Duodenal mucosa (tissue), 2 donors: ENCODE results near the gene TSPAN13.

Experiments
- H3K27ac ChIP-seq: one replicate; pipeline ENCODE4 v1.7.0; 2013; ENCODE audit warnings: low read depth, low read length
- H3K27me3 ChIP-seq, 2 donors: one replicate each; pipeline ENCODE4 v1.7.0; 2013; ENCODE audit warnings: low read length in 2 of 2, control low read depth in 1 of 2; ENCODE audit not compliant: insufficient read depth in 2 of 2, control insufficient read depth in 1 of 2
- H3K36me3 ChIP-seq, 2 donors: one replicate each; pipeline ENCODE4 v1.7.0; 2013; ENCODE audit warnings: low read length in 2 of 2, control low read depth in 1 of 2; ENCODE audit not compliant: insufficient read depth in 2 of 2, control insufficient read depth in 1 of 2
- H3K4me1 ChIP-seq, 2 donors: one replicate each; pipeline ENCODE4 v1.7.0; 2013; ENCODE audit warnings: low read length in 2 of 2, control low read depth in 1 of 2; ENCODE audit not compliant: insufficient read depth in 2 of 2, control insufficient read depth in 1 of 2
- H3K4me3 ChIP-seq, 2 donors: one replicate each; pipeline ENCODE4 v1.7.0; 2013; ENCODE audit warnings: low read length in 2 of 2, low read depth in 1 of 2
- H3K9ac ChIP-seq, 2 donors: one replicate each; pipeline ENCODE4 v1.7.0; 2013; ENCODE audit warnings: low read length in 2 of 2, low read depth in 1 of 2
- H3K9me3 ChIP-seq, 2 donors: one replicate each; pipeline ENCODE4 v1.7.0; 2013; ENCODE audit warnings: low read length in 2 of 2, control low read depth in 1 of 2; ENCODE audit not compliant: control insufficient read depth in 1 of 2

The TSPAN13 gene

DNA sequence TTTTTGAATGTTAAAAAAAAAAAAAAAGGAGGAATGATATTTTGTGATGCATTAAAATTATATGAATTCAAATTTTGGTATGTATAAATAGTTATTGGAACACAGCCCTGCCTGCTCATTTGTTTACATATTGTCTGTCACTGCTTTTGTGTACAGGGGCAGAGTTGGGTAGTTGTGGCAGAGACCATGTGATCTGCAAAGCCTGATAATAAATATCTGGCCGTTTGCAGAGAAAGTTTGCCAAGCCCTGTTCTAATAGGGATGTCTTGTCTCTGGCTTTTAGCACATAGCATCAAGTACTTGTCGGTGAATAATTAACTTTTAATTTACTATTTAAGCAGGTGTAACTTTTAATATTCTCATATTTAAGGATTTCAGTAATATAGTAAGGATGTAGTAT, 19.8 kb downstream of the TSPAN13 start:
- Histone ChIP-seq H3K9ac (no peak overlapping the region), H3K9me3 (no peaks in the 10 kb centered on the region)

GRCh38 chr7:16773884-16774283, 20.3 kb downstream of the TSPAN13 start:
- H3K36me3 ChIP-seq = no peaks in the 10 kb centered on the region
- no peak overlapping the region for H3K4me3 ChIP-seq
- peaks cover 0 to 7% of the 10 kb centered on the region in 2 donors for H3K4me1 ChIP-seq
- no peak overlapping the region for H3K9ac ChIP-seq
- H3K27me3 ChIP-seq = no peaks in the 10 kb centered on the region
- H3K9me3 ChIP-seq = no peaks in the 10 kb centered on the region
- no peak overlapping the region for H3K27ac ChIP-seq

More for the DNA sequence above, 19.8 kb downstream of the TSPAN13 start:
- Histone ChIP-seq H3K27me3 (no peaks in the 10 kb centered on the region), H3K36me3 (no peaks in the 10 kb centered on the region), H3K4me1 (peaks cover 0 to 7% of the 10 kb centered on the region in 2 donors), H3K27ac (no peak overlapping the region), H3K4me3 (no peak overlapping the region)

GRCh38 chr7:16774294-16774693, 20.7 kb downstream of the TSPAN13 start:
- Histone ChIP-seq H3K27me3 (no peaks in the 10 kb centered on the region), H3K27ac (no peak overlapping the region), H3K4me3 (no peak overlapping the region), H3K36me3 (no peaks in the 10 kb centered on the region), H3K9me3 (no peaks in the 10 kb centered on the region), H3K4me1 (peaks cover 0 to 7% of the 10 kb centered on the region in 2 donors), H3K9ac (no peak overlapping the region)

- Histone ChIP-seq H3K4me1 (peaks cover 0 to 7% of the 10 kb centered on the region in 2 donors), H3K36me3 (no peaks in the 10 kb centered on the region), H3K27me3 (no peaks in the 10 kb centered on the region), H3K9me3 (no peaks in the 10 kb centered on the region), H3K9ac (no peak overlapping the region), H3K27ac (no peak overlapping the region), H3K4me3 (no peak overlapping the region)
Measured at GRCh38 chr7:16774986-16775385, 21.4 kb downstream of the TSPAN13 start.

GRCh38 chr7:16776053-16776452, 22.5 kb downstream of the TSPAN13 start:
- H3K36me3 ChIP-seq = peaks cover 0 to 5% of the 10 kb centered on the region in 2 donors

DNA sequence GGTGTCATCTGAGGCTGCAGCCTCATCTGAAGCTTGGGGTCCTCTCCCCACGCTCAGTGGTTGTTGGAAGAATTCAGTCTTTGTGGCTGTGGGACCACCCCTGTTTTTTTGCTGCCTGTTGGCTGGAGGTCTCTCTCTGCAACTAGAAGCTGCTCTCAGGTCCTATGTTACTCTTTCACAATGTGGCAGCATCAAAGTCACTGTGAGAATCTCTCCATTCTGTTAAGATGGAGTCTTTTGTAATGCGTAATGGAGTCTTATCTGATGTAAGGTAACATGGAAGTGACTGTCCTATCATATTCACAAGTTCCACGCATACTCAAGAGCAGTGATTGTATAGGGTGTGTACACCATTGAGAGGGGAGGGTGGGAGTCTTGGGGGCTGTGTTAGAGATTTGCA, 24.9 kb downstream of the TSPAN13 start:
- peaks cover 0 to 15% of the 10 kb centered on the region in 2 donors for H3K36me3 ChIP-seq
- no peak overlapping the region for H3K9ac ChIP-seq
- H3K4me3 ChIP-seq = no peak overlapping the region
- no peaks in the 10 kb centered on the region for H3K27me3 ChIP-seq
- H3K9me3 ChIP-seq = no peaks in the 10 kb centered on the region
- H3K27ac ChIP-seq = no peak overlapping the region
- peaks cover 0 to 4% of the 10 kb centered on the region in 2 donors for H3K4me1 ChIP-seq

More at GRCh38 chr7:16776053-16776452, 22.5 kb downstream of the TSPAN13 start:
- Histone ChIP-seq H3K4me1 (peaks cover 0 to 7% of the 10 kb centered on the region in 2 donors), H3K9me3 (no peaks in the 10 kb centered on the region), H3K27ac (no peak overlapping the region), H3K4me3 (no peak overlapping the region), H3K9ac (no peak overlapping the region), H3K27me3 (no peaks in the 10 kb centered on the region)

DNA sequence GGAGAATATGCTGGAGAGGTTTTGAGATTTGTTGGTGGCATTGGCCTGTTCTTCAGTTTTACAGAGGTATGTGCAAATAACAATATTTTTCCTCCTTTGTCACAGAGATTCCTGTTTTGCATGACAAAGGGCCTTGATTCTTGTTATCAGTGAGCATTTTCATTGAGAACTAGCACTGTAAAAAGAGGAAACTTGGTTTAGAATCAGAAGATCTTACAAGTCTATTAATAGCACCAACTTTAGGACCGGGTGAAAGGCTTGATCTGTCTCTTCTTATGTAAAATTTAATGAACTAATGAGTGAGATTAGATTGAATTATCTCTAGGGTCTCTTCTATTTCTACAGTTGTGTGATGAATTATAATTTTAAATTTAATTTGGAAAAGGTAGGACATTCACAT, 25.5 kb downstream of the TSPAN13 start:
- no peaks in the 10 kb centered on the region for H3K4me1 ChIP-seq
- H3K9ac ChIP-seq = no peak overlapping the region
- H3K27me3 ChIP-seq = no peaks in the 10 kb centered on the region
- H3K27ac ChIP-seq = no peak overlapping the region
- H3K36me3 ChIP-seq = peaks cover 0 to 15% of the 10 kb centered on the region in 2 donors
- H3K9me3 ChIP-seq = no peaks in the 10 kb centered on the region
- H3K4me3 ChIP-seq = no peak overlapping the region

- Histone ChIP-seq H3K36me3 (peaks cover 0 to 15% of the 10 kb centered on the region in 2 donors), H3K9me3 (no peaks in the 10 kb centered on the region)
Measured at GRCh38 chr7:16780596-16780995, 27.0 kb downstream of the TSPAN13 start.

DNA sequence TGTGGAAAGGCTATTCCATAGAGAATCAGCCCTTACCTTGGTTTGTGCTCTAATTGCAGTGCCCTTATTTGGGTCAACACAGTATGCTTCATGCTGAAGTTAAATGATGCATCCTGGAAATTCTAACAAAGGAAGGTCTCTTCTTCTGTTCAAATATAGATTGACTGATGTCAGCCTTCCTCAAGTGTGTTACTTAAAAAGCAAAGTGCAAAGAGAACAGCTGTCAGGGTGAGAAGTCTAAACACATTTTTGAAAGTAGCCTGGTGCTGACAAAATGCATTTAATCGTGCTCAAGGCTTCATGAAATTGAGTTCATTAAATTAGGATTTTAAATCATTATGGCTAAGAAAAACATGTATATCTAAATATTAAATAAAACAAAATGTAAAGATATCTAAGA, 31.8 kb downstream of the TSPAN13 start:
- peaks cover 5 to 22% of the 10 kb centered on the region in 2 donors for H3K4me1 ChIP-seq
- H3K4me3 ChIP-seq = no peak overlapping the region
- no peaks in the 10 kb centered on the region for H3K27me3 ChIP-seq
- no peaks in the 10 kb centered on the region for H3K9me3 ChIP-seq
- H3K9ac ChIP-seq = no peak overlapping the region
- no peak overlapping the region for H3K27ac ChIP-seq
- H3K36me3 ChIP-seq = peaks cover 0 to 12% of the 10 kb centered on the region in 2 donors

More at GRCh38 chr7:16780596-16780995, 27.0 kb downstream of the TSPAN13 start:
- Histone ChIP-seq H3K9ac (no peak overlapping the region), H3K27me3 (no peaks in the 10 kb centered on the region), H3K27ac (no peak overlapping the region), H3K4me3 (no peak overlapping the region), H3K4me1 (peaks cover 0 to under 1% of the 10 kb centered on the region in 2 donors)

- H3K4me1 ChIP-seq = peaks cover 5 to 22% of the 10 kb centered on the region in 2 donors
- H3K9me3 ChIP-seq = no peaks in the 10 kb centered on the region
- H3K27me3 ChIP-seq = no peaks in the 10 kb centered on the region
- H3K27ac ChIP-seq = no peak overlapping the region
- H3K4me3 ChIP-seq = no peak overlapping the region
- H3K36me3 ChIP-seq = peaks cover 0 to 10% of the 10 kb centered on the region in 2 donors
- H3K9ac ChIP-seq = no peak overlapping the region
Measured at GRCh38 chr7:16785846-16786245, 32.3 kb downstream of the TSPAN13 start.

GRCh38 chr7:16786257-16786656, 32.7 kb downstream of the TSPAN13 start:
- H3K9ac ChIP-seq = no peak overlapping the region
- H3K27me3 ChIP-seq = no peaks in the 10 kb centered on the region
- no peak overlapping the region for H3K4me3 ChIP-seq
- H3K27ac ChIP-seq = no peak overlapping the region
- H3K9me3 ChIP-seq = no peaks in the 10 kb centered on the region
- peaks cover 0 to 10% of the 10 kb centered on the region in 2 donors for H3K36me3 ChIP-seq
- peaks cover 5 to 22% of the 10 kb centered on the region in 2 donors for H3K4me1 ChIP-seq
